ENCODE measurements around the gene ANTKMT. TPM values are rescaled to one million over a fixed set of nuclear protein-coding genes. Genes with fewer than 3 reads are reported as not detected.

ANTKMT gene
- total RNA-seq, 1 donor from 2014 or later, result 53.0 TPM

DNA sequence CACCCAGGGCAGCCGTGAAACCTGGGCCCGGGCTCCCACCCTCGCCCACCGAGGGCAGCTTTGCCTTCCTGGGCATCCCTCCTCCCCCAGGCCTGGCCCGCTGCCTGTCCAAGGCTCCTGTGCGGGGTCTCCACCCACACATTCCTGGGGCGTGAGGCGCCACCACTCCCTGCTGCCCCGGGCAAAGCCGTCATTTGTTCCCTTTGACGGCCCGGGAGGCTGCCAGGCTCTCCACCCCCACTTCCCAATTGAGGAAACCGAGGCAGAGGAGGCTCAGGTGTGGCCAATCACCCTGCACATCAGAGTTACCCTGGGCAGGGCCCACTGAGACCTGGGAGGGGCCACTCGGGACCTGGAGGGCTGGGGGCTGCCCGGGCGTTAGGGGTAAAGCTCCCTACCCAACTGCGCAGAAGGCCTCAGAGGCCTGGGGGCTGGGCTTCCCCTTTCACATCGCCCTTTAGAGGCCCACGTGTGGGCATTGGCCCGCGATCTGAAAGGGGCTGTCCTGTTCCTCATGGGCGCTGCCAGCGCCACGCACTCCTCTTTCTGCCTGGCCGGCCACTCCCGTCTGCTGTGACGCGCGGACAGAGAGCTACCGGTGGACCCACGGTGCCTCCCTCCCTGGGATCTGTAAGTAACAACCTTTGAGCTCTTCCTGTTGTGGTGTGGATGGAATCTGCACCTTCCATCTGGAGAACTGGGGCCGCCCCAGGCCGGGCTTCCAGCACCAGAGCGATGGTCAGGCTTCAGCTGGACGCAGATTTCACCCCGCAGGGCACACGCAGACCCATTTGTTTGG lies 39.8 kb downstream of the ANTKMT start, which contains the start of gene MSLN:
Gene MSLN, plus strand, starts transcription at position 190 of the 799 bp plus-strand sequence. CDS start 1,947 bp downstream, outside the sequence.
- DNase-seq (ENCODE audit: extremely low read depth, low read depth, low spot score), result no peak

DNA sequence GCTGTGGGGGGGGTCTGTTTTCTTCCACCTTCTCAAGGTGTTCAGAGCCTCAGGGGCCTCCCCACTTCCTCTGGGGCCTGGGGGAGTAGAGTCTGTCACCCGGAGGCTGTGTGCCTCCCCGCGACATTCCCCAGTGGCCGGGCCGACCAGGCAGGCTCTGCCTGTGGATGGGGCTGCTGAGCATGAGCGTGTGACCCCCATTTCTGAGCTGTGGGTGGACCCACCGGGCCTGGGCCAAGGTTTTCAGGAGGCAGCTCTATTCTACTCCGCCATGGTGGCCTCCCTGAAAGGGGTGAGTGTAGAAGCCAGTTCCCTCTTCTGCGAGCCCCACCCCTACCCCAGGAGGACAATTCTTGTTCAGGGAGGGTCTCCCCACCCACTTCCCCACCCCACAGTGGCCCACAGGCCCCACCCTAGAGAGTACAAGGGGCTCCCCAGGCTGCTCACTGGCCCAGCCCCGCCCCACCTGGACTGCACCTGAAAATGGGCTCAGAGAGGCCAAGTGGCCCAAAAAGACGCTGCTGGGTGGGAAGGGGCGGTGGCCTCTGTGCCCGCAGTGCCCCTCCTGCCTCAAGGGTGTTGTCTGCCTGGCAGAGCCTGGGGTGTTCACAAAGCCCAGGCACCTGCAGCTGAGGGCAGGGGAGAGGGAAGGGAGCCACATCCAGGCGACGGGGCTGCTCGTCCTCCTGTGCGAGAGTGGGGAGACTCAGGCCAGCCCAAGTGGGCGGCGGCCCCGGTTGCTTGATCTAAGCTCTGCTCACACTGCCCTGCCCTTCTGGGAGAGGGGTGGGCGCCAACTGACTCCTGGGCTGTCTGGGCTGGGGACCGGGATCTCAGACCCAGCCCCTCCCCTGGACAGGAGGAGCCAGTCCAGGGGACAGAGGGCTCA lies 40.9 kb downstream of the ANTKMT start:
- DNase-seq (ENCODE audit: extremely low read depth, low read depth, low spot score), result no peak

DNA sequence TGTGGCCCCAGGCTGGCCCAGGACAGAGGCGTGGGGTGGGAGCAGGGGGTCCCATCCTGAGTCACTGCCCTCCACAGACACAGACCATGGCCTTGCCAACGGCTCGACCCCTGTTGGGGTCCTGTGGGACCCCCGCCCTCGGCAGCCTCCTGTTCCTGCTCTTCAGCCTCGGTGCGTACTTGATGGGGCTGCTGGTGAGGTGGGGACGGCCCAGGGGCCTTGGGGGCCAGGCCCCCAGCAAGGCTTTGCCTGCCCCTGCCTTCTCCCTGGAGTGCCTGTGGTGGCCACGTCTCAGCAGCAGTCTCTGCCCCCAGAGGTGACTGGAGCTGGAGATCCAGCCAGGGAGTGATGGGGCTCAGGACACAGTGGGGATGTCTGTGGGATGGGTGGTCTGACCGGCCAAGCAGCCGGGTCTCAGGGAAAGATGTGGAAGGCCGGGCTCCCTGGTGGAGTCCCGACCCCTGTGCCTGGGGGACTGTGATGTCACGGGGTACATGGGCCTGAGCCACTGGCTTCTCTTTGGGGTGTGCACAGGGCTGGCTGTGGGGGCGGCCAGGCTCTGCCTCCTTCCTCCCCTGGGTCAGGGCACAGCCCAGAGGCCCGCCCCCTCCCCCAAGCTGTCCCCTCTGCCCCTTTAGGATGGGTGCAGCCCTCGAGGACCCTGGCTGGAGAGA lies 41.8 kb downstream of the ANTKMT start:
- no peak for DNase-seq (ENCODE audit: extremely low read depth, low read depth, low spot score)

DNA sequence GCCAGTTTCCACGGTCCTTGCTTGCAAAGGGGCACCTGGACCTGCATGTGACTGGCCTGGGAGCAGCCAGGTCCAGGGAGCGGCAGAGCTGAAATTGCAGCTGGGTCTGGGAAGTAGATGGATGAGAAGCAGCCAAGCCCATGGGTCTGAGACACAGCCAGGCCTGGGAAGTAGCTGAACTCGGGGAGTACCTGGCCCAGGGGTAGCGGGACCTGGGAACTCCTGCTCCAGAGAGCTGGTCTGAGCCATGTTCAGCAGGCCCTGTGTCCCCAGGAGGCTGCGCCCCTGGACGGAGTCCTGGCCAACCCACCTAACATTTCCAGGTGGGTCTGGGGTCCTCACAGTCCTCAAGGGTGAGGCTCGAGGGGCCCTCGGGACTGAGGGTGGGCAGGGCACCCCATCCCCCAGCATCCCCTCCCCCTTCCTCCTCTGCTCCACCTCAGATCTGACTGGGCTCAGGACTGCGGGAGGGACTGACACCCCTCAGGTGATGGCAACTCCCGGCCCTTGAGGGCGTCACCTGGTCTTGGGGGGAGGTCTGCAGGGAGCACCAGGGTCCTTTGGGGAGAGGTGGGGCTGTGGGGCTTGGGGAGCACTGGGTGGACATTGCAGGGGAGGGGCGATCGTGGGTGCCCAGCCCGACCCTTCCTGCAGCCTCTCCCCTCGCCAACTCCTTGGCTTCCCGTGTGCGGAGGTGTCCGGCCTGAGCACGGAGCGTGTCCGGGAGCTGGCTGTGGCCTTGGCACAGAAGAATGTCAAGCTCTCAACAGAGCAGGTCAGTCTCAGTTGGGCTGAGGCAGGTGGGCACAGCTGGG lies 42.6 kb downstream of the ANTKMT start:
- no peak for DNase-seq (ENCODE audit: extremely low read depth, low read depth, low spot score)

DNA sequence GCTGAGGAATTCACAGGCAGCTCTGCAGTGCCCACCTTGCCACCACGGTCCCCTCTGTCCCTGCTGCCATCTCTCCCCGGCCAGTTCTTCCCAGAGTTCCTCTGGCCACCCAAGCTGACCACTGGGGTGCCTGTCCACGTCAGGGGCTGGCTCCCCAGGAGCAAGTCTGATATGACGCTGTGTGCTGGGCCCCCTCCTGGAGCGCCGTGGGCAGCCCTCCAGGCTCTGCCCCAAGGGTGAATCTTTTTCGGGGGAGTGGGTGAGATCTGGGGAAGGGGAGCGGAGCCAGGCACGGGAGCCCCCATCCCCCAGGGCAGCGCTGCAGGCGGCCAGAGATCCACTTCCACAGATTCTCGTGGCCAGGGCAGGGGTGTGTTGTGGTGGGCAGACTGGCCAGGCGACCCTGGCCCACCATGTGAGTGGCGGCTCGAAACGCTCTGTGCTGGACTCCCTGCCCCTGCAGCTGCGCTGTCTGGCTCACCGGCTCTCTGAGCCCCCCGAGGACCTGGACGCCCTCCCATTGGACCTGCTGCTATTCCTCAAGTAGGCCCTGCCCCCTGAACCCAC lies 43.3 kb downstream of the ANTKMT start:
- DNase-seq (ENCODE audit: extremely low read depth, low read depth, low spot score), result no peak

DNA sequence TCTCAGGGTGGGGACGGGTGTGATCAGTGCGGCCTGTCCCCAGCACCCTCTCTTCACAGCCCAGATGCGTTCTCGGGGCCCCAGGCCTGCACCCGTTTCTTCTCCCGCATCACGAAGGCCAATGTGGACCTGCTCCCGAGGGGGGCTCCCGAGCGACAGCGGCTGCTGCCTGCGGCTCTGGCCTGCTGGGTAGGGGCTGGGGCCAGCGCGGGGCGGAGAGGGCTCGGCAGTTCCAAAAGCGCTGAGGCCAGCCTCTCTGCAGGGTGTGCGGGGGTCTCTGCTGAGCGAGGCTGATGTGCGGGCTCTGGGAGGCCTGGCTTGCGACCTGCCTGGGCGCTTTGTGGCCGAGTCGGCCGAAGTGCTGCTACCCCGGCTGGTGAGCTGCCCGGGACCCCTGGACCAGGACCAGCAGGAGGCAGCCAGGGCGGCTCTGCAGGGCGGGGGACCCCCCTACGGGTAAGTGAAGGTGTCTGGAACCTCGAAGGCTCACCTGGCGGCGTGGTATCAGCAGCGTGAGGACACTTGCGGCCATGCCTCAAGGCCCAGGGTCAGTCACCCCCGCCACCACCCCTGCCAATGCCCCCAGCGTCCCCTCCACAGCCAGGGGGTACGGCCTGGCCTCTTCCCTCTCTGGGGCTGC lies 44.0 kb downstream of the ANTKMT start:
- DNase-seq (ENCODE audit: extremely low read depth, low read depth, low spot score), result no peak

DNA sequence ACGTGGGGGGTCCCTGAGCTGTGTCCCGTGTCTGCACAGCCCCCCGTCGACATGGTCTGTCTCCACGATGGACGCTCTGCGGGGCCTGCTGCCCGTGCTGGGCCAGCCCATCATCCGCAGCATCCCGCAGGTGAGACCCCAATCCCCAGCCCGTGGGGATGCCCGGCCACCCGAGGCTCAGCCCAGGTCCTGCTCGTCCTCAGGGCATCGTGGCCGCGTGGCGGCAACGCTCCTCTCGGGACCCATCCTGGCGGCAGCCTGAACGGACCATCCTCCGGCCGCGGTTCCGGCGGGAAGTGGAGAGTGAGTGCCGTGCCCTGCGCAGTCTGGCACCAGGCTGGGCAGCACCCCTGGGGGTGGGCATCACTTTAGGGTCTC lies 44.5 kb downstream of the ANTKMT start:
- DNase-seq (ENCODE audit: extremely low read depth, low read depth, low spot score), result no peak

DNA sequence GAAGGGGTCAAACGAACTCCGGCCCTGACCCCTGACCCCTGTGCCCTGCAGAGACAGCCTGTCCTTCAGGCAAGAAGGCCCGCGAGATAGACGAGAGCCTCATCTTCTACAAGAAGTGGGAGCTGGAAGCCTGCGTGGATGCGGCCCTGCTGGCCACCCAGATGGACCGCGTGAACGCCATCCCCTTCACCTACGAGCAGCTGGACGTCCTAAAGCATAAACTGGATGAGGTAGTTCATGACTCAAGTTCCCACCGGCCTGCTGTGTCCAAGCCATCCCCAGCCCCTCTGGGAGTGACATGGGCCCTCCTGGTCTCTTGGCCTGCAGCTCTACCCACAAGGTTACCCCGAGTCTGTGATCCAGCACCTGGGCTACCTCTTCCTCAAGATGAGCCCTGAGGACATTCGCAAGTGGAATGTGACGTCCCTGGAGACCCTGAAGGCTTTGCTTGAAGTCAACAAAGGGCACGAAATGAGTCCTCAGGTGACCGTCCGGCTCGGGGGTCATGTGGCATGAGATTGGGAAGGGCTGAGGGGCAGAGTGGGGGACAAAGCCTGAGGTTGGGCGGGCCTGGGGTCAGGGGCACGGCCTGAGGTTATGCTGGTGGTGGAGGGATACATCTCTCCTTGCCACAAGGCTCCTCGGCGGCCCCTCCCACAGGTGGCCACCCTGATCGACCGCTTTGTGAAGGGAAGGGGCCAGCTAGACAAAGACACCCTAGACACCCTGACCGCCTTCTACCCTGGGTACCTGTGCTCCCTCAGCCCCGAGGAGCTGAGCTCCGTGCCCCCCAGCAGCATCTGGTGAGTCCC lies 45.3 kb downstream of the ANTKMT start:
- DNase-seq (ENCODE audit: extremely low read depth, low read depth, low spot score), result no peak

DNA sequence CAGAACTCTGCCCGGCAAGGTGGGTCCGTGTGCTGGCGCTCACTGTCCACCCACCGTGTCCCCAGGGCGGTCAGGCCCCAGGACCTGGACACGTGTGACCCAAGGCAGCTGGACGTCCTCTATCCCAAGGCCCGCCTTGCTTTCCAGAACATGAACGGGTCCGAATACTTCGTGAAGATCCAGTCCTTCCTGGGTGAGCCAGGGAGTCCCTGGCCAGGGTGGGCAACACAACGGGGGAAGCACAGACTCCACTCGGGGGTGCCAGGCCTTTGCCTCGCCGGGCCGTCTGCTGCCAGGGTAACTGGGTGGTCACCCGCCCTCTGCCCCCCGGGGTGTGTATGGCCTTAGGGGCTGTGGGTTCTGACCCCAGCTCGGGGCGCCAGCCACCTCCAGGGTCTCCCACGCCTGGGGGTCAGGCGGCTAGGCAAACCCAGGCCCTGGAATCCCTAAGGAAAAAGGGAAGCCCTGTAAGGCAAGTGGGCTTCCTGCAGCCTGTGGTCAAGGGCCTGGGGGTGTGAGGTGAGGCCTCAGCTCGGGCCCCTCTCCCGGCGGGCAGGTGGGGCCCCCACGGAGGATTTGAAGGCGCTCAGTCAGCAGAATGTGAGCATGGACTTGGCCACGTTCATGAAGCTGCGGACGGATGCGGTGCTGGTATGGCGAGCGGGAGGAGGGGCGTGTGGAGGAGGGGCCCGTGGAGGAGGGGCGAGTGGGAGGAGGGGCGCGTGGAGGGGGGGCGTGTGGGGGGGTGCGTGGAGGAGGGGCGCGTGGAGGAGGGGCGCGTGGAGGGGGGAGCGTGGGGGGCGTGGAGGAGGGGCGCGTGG lies 46.1 kb downstream of the ANTKMT start:
- no peak for DNase-seq (ENCODE audit: extremely low read depth, low read depth, low spot score)

DNA sequence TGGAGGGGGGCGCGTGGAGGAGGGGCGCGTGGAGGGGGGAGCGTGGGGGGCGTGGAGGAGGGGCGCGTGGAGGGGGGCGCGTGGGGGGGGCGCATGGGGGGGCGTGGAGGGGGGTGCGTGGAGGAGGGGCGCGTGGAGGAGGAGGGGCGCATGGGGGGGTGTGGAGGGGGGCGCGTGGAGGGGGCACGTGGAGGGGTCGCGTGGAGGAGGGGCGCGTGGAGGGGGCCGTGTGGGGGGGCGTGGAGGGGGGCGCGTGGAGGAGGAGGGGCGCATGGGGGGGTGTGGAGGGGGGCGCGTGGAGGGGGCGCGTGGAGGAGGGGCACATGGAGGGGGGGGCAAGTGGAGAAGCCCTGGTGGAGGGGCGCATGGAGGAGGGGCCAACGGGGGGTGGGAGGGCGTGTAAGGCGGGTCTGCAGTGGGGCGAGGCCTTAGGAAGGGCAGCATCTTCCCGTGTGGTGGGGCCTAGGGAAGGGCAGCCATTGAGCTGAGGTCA lies 46.8 kb downstream of the ANTKMT start:
- no peak for DNase-seq (ENCODE audit: extremely low read depth, low read depth, low spot score)

DNA sequence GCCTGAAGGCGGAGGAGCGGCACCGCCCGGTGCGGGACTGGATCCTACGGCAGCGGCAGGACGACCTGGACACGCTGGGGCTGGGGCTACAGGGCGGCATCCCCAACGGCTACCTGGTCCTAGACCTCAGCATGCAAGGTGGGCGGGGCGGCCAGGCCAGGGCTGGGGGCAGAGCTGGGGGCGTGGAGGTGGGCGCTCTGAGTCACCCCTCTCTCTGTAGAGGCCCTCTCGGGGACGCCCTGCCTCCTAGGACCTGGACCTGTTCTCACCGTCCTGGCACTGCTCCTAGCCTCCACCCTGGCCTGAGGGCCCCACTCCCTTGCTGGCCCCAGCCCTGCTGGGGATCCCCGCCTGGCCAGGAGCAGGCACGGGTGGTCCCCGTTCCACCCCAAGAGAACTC lies 47.5 kb downstream of the ANTKMT start:
- DNase-seq (ENCODE audit: extremely low read depth, low read depth, low spot score), result no peak

DNA sequence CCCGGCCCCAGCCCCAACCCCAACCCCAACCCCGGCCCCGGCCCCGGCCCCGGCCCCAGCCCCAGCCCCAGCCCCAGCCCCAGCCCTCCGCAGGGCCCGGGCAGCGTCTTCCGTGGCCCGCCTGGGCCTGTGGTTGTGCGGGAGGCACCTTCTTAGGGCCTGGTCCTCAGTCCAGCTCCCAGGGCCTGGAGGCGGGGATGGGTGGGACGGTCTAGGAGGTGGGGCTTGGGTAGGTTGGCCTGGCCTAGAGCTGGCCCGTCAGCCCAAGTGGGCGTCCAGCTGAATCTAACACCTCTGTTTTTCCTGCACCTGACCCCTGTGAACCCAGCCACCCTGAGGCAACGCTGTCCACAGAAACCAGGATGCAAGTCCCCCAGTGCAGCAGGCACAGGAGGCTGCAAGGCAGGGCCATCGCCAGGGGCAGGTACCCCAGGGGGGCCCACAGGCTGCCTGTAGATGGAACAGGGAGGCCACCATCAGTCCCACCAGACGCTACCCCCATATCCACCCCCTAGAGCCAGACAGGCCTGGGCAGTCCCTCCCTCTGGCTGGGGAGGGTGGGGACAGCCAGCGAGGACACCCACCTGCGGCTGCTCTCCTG lies 48.3 kb downstream of the ANTKMT start:
- no peak for DNase-seq (ENCODE audit: extremely low read depth, low read depth, low spot score)

DNA sequence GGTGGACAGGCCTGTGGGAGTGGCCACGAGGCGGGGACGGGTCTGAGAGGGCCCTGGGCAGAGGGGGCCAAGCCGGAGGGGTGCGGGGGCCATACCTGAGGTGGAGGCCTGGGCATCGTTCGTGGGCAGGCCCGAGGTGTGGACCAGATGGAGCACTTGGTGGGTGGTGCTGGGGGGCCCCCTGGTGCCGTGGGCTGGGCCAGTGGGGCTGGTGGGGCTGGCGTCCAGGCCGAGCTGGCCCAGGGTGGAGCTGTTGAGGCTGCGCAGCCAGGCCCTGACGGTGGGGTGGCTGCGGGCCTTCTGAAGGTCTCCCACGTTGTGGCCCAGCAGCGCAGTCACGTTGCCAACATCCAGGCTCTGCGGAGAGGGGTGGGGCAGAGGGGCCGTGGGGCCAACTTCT lies 49.0 kb downstream of the ANTKMT start:
- no peak for DNase-seq (ENCODE audit: extremely low read depth, low read depth, low spot score)

DNA sequence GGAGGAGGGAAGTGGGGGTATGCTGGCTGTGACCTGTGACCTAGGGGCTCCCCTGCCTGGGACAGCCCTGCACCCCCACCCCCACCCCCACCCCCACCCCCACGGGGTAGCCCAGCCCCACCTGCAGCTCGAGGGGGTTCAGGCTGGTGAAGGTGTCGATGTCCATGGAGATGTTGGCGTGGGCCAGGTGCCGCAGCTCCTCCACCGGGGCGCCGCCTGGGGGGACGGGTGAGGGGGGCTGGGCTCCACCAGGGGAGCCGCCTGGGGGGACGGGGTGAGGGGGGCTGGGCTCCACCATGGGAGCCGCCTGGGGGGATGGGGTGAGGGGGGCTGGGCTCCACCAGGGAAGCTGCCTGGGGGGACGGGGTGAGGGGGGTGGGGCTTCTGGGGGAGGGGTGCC lies 49.5 kb downstream of the ANTKMT start:
- no peak for DNase-seq (ENCODE audit: extremely low read depth, low read depth, low spot score)

All from glomerular endothelial cell (primary cell).